Measurements from ENCODE around the gene ACTL9.

DNA sequence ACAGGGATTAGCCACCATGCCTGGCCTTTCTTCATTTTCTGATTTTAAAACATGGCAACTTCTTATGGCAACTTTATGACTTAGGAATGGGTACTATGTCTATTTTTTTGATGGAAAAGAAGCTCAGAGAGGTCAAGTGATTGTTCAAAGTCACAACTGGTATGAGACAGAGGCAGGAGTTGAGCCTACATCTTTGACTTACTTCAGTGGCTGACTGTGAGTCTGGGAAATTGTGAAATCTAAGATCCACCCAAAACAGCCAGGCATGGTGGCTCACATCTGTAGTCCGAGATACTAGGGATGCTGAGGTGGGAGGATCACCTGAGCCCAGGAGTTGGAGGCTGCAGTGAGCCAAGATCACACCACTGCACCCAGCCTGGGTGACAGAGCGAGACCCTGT, 2.4 kb upstream of the ACTL9 start:
- no peak for TF ChIP-seq CTCF (conservative IDR thresholded peaks at IDR 0.05; ENCODE audit: low read depth in 2 of 2)
- TF ChIP-seq ETS1 (IDR thresholded peaks at IDR 0.05) = no peak
- TF ChIP-seq POLR2AphosphoS5 (IDR thresholded peaks at IDR 0.05; ENCODE audit: low read depth) = no peak
- TF ChIP-seq ZNF114 (CRISPR knock-in tag; IDR thresholded peaks at IDR 0.05) = no peak
- no peak for TF ChIP-seq CREB1 (CRISPR knock-in tag; IDR thresholded peaks at IDR 0.05; ENCODE audit: low read depth)
- TF ChIP-seq EZH2 (IDR thresholded peaks at IDR 0.05; ENCODE audit: low read depth, unreplicated experiment) = no peak
- TF ChIP-seq, protein P1, sequence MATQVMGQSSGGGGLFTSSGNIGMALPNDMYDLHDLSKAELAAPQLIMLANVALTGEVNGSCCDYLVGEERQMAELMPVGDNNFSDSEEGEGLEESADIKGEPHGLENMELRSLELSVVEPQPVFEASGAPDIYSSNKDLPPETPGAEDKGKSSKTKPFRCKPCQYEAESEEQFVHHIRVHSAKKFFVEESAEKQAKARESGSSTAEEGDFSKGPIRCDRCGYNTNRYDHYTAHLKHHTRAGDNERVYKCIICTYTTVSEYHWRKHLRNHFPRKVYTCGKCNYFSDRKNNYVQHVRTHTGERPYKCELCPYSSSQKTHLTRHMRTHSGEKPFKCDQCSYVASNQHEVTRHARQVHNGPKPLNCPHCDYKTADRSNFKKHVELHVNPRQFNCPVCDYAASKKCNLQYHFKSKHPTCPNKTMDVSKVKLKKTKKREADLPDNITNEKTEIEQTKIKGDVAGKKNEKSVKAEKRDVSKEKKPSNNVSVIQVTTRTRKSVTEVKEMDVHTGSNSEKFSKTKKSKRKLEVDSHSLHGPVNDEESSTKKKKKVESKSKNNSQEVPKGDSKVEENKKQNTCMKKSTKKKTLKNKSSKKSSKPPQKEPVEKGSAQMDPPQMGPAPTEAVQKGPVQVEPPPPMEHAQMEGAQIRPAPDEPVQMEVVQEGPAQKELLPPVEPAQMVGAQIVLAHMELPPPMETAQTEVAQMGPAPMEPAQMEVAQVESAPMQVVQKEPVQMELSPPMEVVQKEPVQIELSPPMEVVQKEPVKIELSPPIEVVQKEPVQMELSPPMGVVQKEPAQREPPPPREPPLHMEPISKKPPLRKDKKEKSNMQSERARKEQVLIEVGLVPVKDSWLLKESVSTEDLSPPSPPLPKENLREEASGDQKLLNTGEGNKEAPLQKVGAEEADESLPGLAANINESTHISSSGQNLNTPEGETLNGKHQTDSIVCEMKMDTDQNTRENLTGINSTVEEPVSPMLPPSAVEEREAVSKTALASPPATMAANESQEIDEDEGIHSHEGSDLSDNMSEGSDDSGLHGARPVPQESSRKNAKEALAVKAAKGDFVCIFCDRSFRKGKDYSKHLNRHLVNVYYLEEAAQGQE (IDR thresholded peaks at IDR 0.05; ENCODE audit: unreplicated experiment) = no peak
- no peak for TF ChIP-seq JUNB (IDR thresholded peaks at IDR 0.05; ENCODE audit: unreplicated experiment)
